HepG2 (cell line): ENCODE results near the gene IL6R. TPM values are rescaled to one million over a fixed set of nuclear protein-coding genes. Genes with fewer than 3 reads are reported as not detected.
A peak's percentile ranks its signal among the peaks of the same experiment; 100 is the strongest.

Experiments
- ATAC-seq: fragments of 200-7000 bp; cut with Tn5 transposase; 3 replicates; pipeline ENCODE4 v1.9.1; 2020; ENCODE audit warnings: mild to moderate bottlenecking, moderate library complexity
- BruUV-seq: library from RNA; stranded (reverse); fragments of 400-500 nt; replicated peaks from 2 replicates; lab custom pipeline; 2021; lab: Mats Ljungman, UMichigan
- CTCF ChIA-PET: fragments of 300-600 bp; formaldehyde crosslinking; extraction: SDS; loops from one replicate; lab custom pipeline; 2021; ENCODE audit warnings: low total read pairs, inconsistent platforms, low intra/inter-chr PET ratio; lab: Yijun Ruan, JAX
- POLR2A ChIA-PET: fragments of 350-600 bp; sonication (Branson Sonifier 250); formaldehyde crosslinking; loops from one replicate; lab custom pipeline; 2020; ENCODE audit warnings: antibody characterized with exemption, inconsistent platforms; lab: Yijun Ruan, JAX
- DNase-seq: peaks from one replicate; pipeline ENCODE4 v3.0.0-alpha.2; 2015; ENCODE audit warnings: low spot score
- FAIRE-seq: peaks from 3 replicates; lab custom pipeline; 2011; peaks lifted over from hg19 to GRCh38; lab: Jason Lieb, UNC
- H2AFZ ChIP-seq: one replicate; pipeline ENCODE4 v1.6.1; 2011; ENCODE audit warnings: low read length, inconsistent platforms
- H3K27ac ChIP-seq: fragments of 300-600 bp; 3 replicates; pipeline ENCODE4 v1.8.0; 2011; ENCODE audit warnings: mixed run types, mild to moderate bottlenecking, mixed read lengths, low read length, inconsistent platforms; ENCODE audit not compliant: insufficient read depth; ENCODE audit errors: extremely low read length
- H3K27me3 ChIP-seq, 2 experiments: fragments of 200-600 bp in 1 of 2; 2 replicates in 1 of 2; 3 replicates in 1 of 2; pipeline versions ENCODE4 v1.6.0 to v1.8.0; 2011; ENCODE audit warnings: low read length in 2 of 2, mild to moderate bottlenecking in 2 of 2, moderate library complexity in 2 of 2, inconsistent platforms in 1 of 2; ENCODE audit not compliant: insufficient read depth in 2 of 2, control insufficient read depth in 1 of 2
- H3K36me3 ChIP-seq, 2 experiments: fragments of 200-600 bp in 1 of 2; replicated peaks in 1 of 2; 2 replicates in 1 of 2; 3 replicates in 1 of 2; pipeline versions ENCODE4 v1.5.1 to v1.8.0; 2011; ENCODE audit warnings: low read length in 2 of 2, inconsistent platforms in 1 of 2; ENCODE audit not compliant: insufficient read depth in 2 of 2, control insufficient read depth in 1 of 2
- H3K4me1 ChIP-seq: 2 replicates; pipeline ENCODE4 v1.5.1; 2012; ENCODE audit warnings: low read length, inconsistent platforms; ENCODE audit not compliant: insufficient read depth
- H3K4me2 ChIP-seq: 2 replicates; pipeline ENCODE4 v1.6.0; 2011; ENCODE audit warnings: low read depth, low read length, inconsistent platforms
- H3K4me3 ChIP-seq, 3 experiments: fragments of 200-600 bp in 1 of 3; sonication (generic), shearing (Covaris generic) in 1 of 3; replicated peaks in 1 of 3; 2 replicates each; pipeline ENCODE4 v1.5.1; 2011 to 2016; ENCODE audit warnings: low read length in 3 of 3, inconsistent platforms in 2 of 3, low read depth in 2 of 3, mild to moderate bottlenecking in 2 of 3, control low read depth in 1 of 3, mixed read lengths in 1 of 3; ENCODE audit not compliant: insufficient read depth in 1 of 3
- H3K79me2 ChIP-seq: one replicate; pipeline ENCODE4 v1.6.1; 2011; ENCODE audit warnings: low read length, inconsistent platforms; ENCODE audit not compliant: insufficient read depth
- H3K9ac ChIP-seq: 2 replicates; pipeline ENCODE4 v1.6.0; 2011; ENCODE audit warnings: mild to moderate bottlenecking, low read depth, low read length, inconsistent platforms; ENCODE audit not compliant: insufficient read depth
- H3K9me3 ChIP-seq: 2 replicates; pipeline ENCODE4 v1.5.1; 2012; ENCODE audit warnings: mild to moderate bottlenecking, low read length
- H4K20me1 ChIP-seq: 2 replicates; pipeline ENCODE4 v1.6.0; 2011; ENCODE audit warnings: inconsistent platforms, mild to moderate bottlenecking, low read length, moderate library complexity; ENCODE audit not compliant: insufficient read depth
- FOXK1 ChIP-seq: sonication (generic); formaldehyde crosslinking; IDR thresholded peaks from 2 replicates; pipeline ENCODE4 v1.4.0; 2020; ENCODE audit warnings: low read depth, missing genetic modification reagents, borderline replicate concordance
- SALL1 ChIP-seq: sonication (generic); formaldehyde crosslinking; IDR thresholded peaks from 2 replicates; pipeline ENCODE4 v1.8.0; 2022; ENCODE audit warnings: mild to moderate bottlenecking, missing genetic modification reagents
- THAP9 ChIP-seq: sonication (generic); formaldehyde crosslinking; IDR thresholded peaks from 2 replicates; pipeline ENCODE4; 2020; ENCODE audit warnings: missing genetic modification reagents, mild to moderate bottlenecking, borderline replicate concordance
- TRIM24 ChIP-seq: sonication (generic); formaldehyde crosslinking; IDR thresholded peaks from 2 replicates; pipeline ENCODE4 v1.8.0; 2022; ENCODE audit warnings: mild to moderate bottlenecking, missing genetic modification reagents
- WGBS: methylation state at CpG from one replicate; pipeline ENCODE4 v1.1.6; 2017; ENCODE audit warnings: low lambda C conversion rate; 5-methylcytosine and 5-hydroxymethylcytosine counted together
- in situ Hi-C: cut with HindIII; loops from 2 replicates; pipeline ENCODE4 v1.10.0; 2017; ENCODE audit warnings: low pct_unique_long_range_greater_than_20kb; ENCODE audit not compliant: extremely low pct_ligation_motif_present
- intact Hi-C: fragments of 100-400 bp; cut with micrococcal nuclease; formaldehyde crosslinking; loops from one replicate; pipeline ENCODE4 v1.10.0; 2022; ENCODE audit not compliant: unreplicated experiment
- polyA plus RNA-seq, 8 experiments: library from polyadenylated mRNA; depleted of rRNA in 3 of 8; stranded (reverse) in 7 of 8; unstranded in 1 of 8; fragments of >200 nt; fragmentation: Illumina TruSeq in 4 of 8; extraction: Trizol in 4 of 8; gene quantifications; 2 replicates each; pipeline versions ENCODE4 v1.2.1 to v1.2.3, GENCODE V29; 2011 to 2016; ENCODE audit warnings: low read depth in 4 of 8, missing spikeins in 1 of 8, mixed read lengths in 1 of 8; ENCODE audit not compliant: insufficient read depth in 1 of 8
- total RNA-seq, 5 experiments: library from RNA; depleted of rRNA; stranded (reverse); fragments of >200 nt; fragmentation: Illumina TruSeq; extraction: Trizol; gene quantifications; 2 replicates each; pipeline ENCODE4 v1.2.3, GENCODE V29; 2016; ENCODE audit warnings: low read depth in 1 of 5

Gene IL6R
- total and polyA plus RNA-seq, 2 of the 13 experiments (the other 11 are each of a cell fraction or from before 2014, with no cell fraction given) = 5.0 to 24.5 TPM

GRCh38 chr1:154416471-154417337 is 11.6 kb downstream of the IL6R start:
- POLR2A ChIA-PET = interaction anchor here (5.3 to 7.5 kb wide), 2 partner anchors 10 to 30 kb away, joined by 48 to 146 read pairs; partner anchors contain the start of gene IL6R
- no peak for FAIRE-seq

More at GRCh38 chr1:154416471-154417337, 11.6 kb downstream of the IL6R start:
- H3K9me3 ChIP-seq = no peaks in the 10 kb centered on the region
- H2AFZ ChIP-seq = no peak overlapping the region
- TF ChIP-seq THAP9 (no peak), TRIM24 (CRISPR knock-in tag) (no peak), FOXK1 (CRISPR knock-in tag) (no peak), SALL1 (CRISPR knock-in tag) (0 out of 2 replicates have a peak, but pooled peaks have one; percentile 16)
- TF ChIP-seq, all 625 proteins: peak for 1
- peaks cover 75% of the 10 kb centered on the region for H3K4me1 ChIP-seq
- no peaks in the 10 kb centered on the region for H3K79me2 ChIP-seq
- BruUV-seq = no TSS peak
- no peaks in the 10 kb centered on the region for H4K20me1 ChIP-seq
- no peak overlapping the region for H3K9ac ChIP-seq
- in situ Hi-C loops = no loop called here
- WGBS = 96% methylated on average over 10 of the region's 10 CpGs
- no peak overlapping the region for H3K4me2 ChIP-seq
- no peaks in the 10 kb centered on the region for H3K36me3 ChIP-seq
- H3K27ac ChIP-seq = no peak overlapping the region
- DNase-seq (no peak), ATAC-seq (no peak)
- no peak overlapping the region for H3K4me3 ChIP-seq
- CTCF ChIA-PET = no interaction called here
- intact Hi-C loops = no loop called here
- H3K27me3 ChIP-seq = no peaks in the 10 kb centered on the region
